Adrenal gland (tissue), 5 donors: ENCODE results near the gene P3H2.

Experiments
- POLR2A ChIP-seq, 2 donors: fragments of 450-650 bp; IDR thresholded peaks; one replicate each; pipeline ENCODE4 v1.6.1; 2017; ENCODE audit warnings: antibody characterized with exemption in 2 of 2, mild to moderate bottlenecking in 2 of 2, moderate library complexity in 1 of 2
- TF ChIP-seq, protein P1 (sequence below), 6 experiments: fragments of 450-650 bp in 4 of 6; fragments of 200-600 bp in 2 of 6; sonication (generic) in 1 of 6; IDR thresholded peaks; 1 replicate in 5 of 6; 2 replicates in 1 of 6; pipeline versions ENCODE4 v1.5.1 to v1.8.0; 2016 to 2021; ENCODE audit warnings: antibody characterized with exemption in 6 of 6, mild to moderate bottlenecking in 2 of 6, moderate library complexity in 1 of 6
- donor health status: DM: no; HTN: no; CAD: no.

DNA sequence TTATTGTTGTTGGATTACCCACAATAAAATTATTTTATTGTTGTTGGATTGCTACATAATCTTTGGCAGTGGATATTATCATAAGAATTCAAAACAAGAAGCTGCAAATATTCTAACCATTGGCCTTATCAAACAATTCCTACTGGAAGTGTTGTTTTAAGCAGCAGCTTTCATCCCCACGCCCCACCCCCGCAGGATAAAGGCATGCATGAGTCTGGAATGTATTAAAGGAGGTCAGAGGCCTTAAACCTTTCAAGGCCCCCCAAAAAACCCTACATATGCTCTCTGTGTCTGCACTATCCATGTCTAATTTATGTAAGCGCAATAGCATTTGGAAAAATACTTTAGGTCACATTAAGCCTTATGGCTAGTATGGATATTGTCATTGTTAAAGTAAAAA is 23.1 kb downstream of the P3H2 start:
- TF ChIP-seq POLR2A (IDR thresholded peaks at IDR 0.05) = no peak
- TF ChIP-seq, protein P1, sequence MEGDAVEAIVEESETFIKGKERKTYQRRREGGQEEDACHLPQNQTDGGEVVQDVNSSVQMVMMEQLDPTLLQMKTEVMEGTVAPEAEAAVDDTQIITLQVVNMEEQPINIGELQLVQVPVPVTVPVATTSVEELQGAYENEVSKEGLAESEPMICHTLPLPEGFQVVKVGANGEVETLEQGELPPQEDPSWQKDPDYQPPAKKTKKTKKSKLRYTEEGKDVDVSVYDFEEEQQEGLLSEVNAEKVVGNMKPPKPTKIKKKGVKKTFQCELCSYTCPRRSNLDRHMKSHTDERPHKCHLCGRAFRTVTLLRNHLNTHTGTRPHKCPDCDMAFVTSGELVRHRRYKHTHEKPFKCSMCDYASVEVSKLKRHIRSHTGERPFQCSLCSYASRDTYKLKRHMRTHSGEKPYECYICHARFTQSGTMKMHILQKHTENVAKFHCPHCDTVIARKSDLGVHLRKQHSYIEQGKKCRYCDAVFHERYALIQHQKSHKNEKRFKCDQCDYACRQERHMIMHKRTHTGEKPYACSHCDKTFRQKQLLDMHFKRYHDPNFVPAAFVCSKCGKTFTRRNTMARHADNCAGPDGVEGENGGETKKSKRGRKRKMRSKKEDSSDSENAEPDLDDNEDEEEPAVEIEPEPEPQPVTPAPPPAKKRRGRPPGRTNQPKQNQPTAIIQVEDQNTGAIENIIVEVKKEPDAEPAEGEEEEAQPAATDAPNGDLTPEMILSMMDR (IDR thresholded peaks at IDR 0.05) = no peak
